DMS53 (cell line): ENCODE data around the gene PRKAG2.

Experiments
- DNase-seq: peaks from one replicate; lab custom pipeline; 2025; lab: John Stamatoyannopoulos, UW

The PRKAG2 gene

GRCh38 chr7:151710646-151711434, 166.1 kb downstream of the PRKAG2 start:
- no peak for DNase-seq

GRCh38 chr7:151710121-151710640, 166.7 kb downstream of the PRKAG2 start:
- DNase-seq = no peak

- DNase-seq = no peak
These were observed 167.5 kb downstream of the PRKAG2 start for GRCh38 chr7:151709141-151710038.

GRCh38 chr7:151708610-151709009, 168.3 kb downstream of the PRKAG2 start:
- DNase-seq = no peak

GRCh38 chr7:151707757-151708156, 169.2 kb downstream of the PRKAG2 start:
- no peak for DNase-seq

GRCh38 chr7:151707105-151707469, 169.8 kb downstream of the PRKAG2 start:
- DNase-seq = no peak

GRCh38 chr7:151706277-151707104, 170.4 kb downstream of the PRKAG2 start:
- DNase-seq = no peak

GRCh38 chr7:151705636-151706276, 171.2 kb downstream of the PRKAG2 start:
- DNase-seq = peak; percentile 45

- no peak for DNase-seq
These were observed 171.8 kb downstream of the PRKAG2 start for GRCh38 chr7:151704960-151705635.

- DNase-seq = no peak
These were observed 172.5 kb downstream of the PRKAG2 start for GRCh38 chr7:151704299-151704959.

GRCh38 chr7:151702961-151703360, 174.0 kb downstream of the PRKAG2 start:
- no peak for DNase-seq

- no peak for DNase-seq
These were observed 176.2 kb downstream of the PRKAG2 start for GRCh38 chr7:151700586-151701165.

GRCh38 chr7:151699928-151700319, 177.0 kb downstream of the PRKAG2 start:
- no peak for DNase-seq

GRCh38 chr7:151699147-151699927, 177.6 kb downstream of the PRKAG2 start:
- no peak for DNase-seq

GRCh38 chr7:151697942-151698341, 179.0 kb downstream of the PRKAG2 start:
- no peak for DNase-seq

GRCh38 chr7:151697515-151697895, 179.4 kb downstream of the PRKAG2 start:
- DNase-seq = no peak

- DNase-seq = peak; percentile 96
These were observed 180.0 kb downstream of the PRKAG2 start for GRCh38 chr7:151696721-151697514.

- peak; percentile 54 for DNase-seq
These were observed 180.9 kb downstream of the PRKAG2 start for GRCh38 chr7:151695951-151696541.
